ENCODE measurements around the gene MIF.
"Not testable (repeated sequence)": the region's sequence is repeated elsewhere in the genome, so short reads cannot be mapped to it uniquely, and the experiment has no call there.

The MIF gene

GRCh38 chr22:23904573-23905254 lies 10.5 kb downstream of the MIF start:
- no peak for DNase-seq

- DNase-seq, result no peak
Measured at GRCh38 chr22:23906641-23907040, 12.5 kb downstream of the MIF start.

- not testable (repeated sequence) for DNase-seq
Measured at GRCh38 chr22:23907423-23907822, 13.2 kb downstream of the MIF start.

GRCh38 chr22:23908587-23909205 lies 14.5 kb downstream of the MIF start:
- no peak for DNase-seq

DNA sequence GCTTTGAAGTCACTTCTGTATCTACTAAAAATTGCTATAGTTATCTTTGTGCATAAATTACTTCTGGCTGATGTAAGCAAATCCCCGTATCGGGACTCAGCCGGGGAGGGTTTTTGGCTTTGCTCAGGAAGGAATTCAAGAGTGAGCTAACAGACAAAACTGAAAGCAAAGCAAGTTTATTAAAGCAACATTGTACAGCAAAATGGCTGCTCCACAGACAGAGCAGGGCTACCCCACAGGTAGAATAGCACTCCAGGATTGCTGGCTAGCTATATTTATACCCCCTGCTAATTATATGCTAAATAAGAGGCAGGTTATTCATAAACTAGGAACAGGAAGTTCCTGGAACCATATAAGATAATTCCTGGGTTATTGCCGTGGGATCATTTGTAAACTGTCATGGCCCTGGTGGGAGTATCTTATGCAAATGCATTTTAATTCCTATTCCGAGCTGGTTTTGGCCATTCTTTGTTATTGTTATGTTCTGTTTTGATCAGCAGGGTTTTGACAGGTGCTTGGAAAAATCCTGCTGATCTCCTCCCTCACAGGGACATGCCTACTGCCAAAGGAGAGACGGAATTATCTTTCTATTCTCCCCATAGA lies 15.2 kb downstream of the MIF start:
- DNase-seq, result no peak

DNA sequence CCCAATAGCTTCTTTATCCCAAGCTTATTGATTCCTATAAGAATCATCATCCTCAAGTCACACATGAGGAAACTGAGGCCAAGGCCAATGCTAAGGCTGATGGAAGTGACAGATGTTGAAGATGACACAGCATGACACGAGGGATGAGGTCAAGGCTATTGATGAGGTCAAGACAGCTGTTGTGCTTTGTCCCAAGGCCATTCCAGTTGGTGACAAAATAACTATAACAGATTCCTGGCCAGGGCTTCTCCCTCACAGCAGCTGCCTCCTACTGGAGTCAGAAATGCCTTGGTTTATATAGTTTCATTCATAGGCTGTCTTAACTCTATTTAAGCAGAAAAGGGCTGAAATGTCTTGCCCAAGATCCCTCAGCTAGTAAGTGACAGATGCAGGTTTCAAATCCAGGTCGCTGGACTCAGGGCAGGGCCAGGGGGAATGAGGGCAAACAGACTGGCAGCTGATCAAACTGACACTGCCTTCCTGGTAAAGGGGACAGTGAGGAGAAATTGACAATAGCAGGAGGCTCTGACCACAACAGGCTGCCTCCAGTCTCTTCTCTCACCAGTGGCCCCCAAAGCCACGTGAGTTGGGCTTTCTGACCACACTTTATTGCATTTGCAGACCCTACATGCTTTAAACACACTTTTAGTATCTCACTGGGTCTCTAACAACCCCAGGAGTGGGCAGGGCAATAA lies 16.5 kb downstream of the MIF start:
- DNase-seq, result no peak

DNA sequence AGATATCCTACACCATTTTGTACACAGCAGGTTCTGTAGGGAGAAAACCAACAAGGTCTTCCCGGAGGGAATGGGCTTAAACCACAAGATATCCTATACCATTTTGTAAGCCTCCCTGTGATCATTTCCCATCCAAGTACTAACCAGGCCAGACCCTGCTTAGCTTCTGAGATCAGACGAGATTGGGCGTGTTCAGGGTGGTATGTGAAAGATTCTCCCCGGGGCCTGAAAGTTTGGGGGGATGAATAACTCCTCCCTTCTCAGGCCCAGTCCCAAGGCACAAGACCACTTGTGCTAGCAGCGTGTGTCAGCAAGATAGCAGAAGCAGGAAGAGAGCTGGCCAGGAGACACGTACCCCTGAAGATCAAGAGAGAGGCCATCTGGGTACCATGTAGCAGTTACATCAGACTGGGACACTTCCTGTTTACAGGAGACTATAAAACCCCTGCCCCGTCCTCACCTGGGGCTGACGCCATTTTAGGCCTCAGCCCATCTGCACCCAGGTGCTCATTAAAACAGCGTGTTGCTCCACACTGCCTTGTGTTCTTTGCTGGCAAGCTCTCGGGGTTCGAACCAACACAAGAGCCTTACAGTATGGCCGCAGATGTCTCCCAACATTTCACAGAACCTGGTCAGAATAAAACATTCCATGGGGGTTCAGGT lies 17.3 kb downstream of the MIF start:
- DNase-seq, result no peak

DNA sequence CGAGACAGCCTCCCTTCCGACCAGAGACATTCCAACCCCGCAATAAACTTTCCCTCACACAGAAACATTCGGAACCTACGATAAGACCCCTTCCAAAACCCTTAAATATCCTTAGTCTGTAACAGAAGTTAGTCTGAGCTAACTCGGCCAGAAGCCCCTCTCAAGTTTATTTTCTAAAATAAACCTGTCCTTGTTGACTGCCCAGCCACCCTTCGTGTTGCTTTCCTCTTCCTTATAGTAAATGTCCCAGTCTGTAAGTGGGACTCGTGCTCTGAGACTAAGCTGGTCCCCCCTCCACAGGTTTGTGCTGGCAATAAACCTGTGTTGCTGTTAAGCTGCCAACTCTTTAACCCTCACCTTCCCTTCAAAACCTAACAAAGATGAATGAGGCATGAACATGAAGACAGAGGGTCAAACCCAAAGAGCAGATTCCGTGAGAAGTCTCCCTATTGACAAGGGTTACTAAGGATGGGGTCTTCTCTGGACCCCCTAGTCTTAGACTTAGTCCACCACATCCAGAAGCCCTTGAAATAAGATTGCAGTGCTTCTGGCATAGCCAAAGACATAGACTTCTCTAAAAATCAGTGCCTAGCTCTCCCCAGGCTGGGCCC lies 18.2 kb downstream of the MIF start:
- no peak for DNase-seq

DNA sequence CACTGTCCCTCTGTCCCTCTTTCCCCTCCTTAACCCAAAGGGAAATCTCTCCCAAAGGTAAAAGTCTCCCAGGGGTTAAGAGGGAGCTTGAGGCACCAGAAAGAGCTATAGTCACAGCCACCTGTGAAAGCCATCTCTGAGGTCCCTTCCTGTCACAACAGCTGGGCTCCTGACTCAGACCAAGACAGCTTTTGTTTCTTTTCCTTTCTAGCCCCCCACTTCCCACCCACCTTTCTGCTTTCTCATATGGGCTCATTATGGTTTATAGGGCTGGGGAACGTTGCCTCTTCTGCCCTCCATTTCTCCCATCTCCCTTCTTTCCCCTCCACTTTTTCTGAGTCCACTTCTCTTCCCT lies 19.1 kb downstream of the MIF start:
- DNase-seq, result no peak

DNA sequence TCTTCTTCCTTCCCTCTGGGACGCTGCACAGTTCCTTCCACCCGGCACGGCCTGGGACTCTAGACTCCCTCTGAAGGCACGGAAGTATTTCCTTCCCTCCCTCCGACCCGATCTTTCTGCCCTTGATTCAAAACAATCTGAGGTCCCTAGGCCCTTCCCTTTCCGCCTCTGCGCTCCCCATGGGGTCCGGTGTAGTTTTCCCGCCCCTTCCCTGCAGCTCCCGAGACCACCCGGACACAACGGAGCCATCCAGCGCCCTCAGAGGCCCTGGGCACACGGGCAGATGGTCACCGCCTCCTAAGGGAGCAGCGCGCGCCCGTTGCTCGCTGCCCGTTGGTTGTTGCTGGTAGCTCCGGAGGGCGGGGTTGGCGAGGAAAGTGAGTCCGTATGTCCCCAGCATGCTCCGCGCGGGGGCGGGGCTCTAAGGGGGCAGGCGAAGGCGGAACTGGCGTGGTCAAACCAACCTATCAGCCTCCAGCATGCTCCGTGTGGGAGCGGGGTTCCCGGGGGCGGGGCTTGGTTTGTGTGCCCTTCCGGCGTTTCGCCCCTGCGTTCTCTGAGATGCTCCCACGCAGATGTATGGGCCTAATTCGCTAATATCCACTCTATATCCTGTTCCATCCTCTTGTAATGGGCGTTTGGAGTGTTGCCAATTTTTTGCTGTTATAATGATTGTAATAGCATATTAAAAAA lies 19.6 kb downstream of the MIF start:
- DNase-seq, result peak; percentile 100

DNA sequence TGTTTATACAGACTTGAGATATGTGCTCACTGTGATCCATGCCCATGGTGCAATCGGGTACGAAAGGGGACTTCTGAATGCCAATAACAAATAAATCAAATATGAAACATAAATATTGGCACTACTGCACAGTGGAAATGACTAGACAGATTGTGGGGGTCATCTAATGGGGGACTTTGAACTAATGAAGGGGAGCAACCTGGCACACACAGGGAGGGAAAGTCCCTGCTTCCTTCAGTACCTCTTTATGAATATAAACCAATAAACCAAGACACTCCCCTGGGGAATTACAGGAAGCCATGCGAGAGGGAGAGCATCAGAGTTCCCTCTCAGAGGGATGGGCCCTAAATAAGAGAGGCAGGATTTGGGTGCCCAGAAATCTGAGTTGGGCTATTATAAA lies 21.1 kb downstream of the MIF start:
- DNase-seq, result no peak

- not testable (repeated sequence) for DNase-seq
Measured at GRCh38 chr22:23920267-23920611, 26.1 kb downstream of the MIF start.

- DNase-seq, result not testable (repeated sequence)
Measured at GRCh38 chr22:23921586-23922201, 27.5 kb downstream of the MIF start.

GRCh38 chr22:23922921-23923320 lies 28.7 kb downstream of the MIF start:
- DNase-seq, result no peak

- DNase-seq, result no peak
Measured at GRCh38 chr22:23925020-23925606, 30.9 kb downstream of the MIF start.

DNA sequence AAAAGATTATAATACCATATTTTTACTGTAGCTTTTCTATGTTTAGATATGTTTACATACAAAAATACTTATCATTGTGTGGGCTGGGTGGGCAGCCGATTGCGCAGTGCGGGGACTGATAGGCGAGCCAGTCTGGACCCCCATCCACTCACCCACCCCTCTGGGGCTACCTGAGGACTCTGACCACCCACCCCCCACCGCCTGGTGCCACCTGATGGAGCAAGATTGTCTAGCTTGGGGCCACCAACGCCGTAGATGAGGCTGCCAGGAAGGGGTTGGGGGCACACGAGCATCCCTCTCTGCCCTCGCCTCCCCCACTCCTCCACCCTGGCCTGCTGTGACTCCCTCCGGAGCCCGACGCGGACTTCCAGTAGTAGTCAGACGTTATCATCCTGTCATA lies 32.4 kb downstream of the MIF start:
- no peak for DNase-seq

- no peak for DNase-seq
Measured at GRCh38 chr22:23938328-23939016, 44.3 kb downstream of the MIF start.

- no peak for DNase-seq
Measured at GRCh38 chr22:23939017-23939357, 44.8 kb downstream of the MIF start.

GRCh38 chr22:23940166-23940565 lies 46.0 kb downstream of the MIF start:
- not testable (repeated sequence) for DNase-seq

Data from stimulated activated CD4-positive, alpha-beta T cell treated with anti-CD3 and anti-CD28 coated beads, Interleukin-4, amount 100 ng/mL, for 1 hour (primary cell).